AG09319 (cell line): ENCODE data around the gene ADORA2A.

Experiments
- DNase-seq: peaks from one replicate; pipeline ENCODE4 v3.0.0-alpha.2; 2010; ENCODE audit warnings: low read depth; ENCODE audit errors: extremely low read depth
- CTCF ChIP-seq: IDR thresholded peaks from 2 replicates; pipeline ENCODE4 v1.5.1; 2011; ENCODE audit warnings: low read depth, mild to moderate bottlenecking, inconsistent platforms, low read length, moderate library complexity

The ADORA2A gene

GRCh38 chr22:24467340-24467739 lies 39.9 kb downstream of the ADORA2A start:
- TF ChIP-seq CTCF = no peak
- DNase-seq = no peak

GRCh38 chr22:24471570-24471969 lies 44.2 kb downstream of the ADORA2A start:
- TF ChIP-seq CTCF = no peak
- no peak for DNase-seq

- no peak for DNase-seq
- TF ChIP-seq CTCF = no peak
Observed at GRCh38 chr22:24473284-24473683, 45.9 kb downstream of the ADORA2A start.

GRCh38 chr22:24474221-24474620 lies 46.8 kb downstream of the ADORA2A start:
- DNase-seq = peak; percentile 23
- no peak for TF ChIP-seq CTCF

- DNase-seq = no peak
- no peak for TF ChIP-seq CTCF
Observed at GRCh38 chr22:24474649-24475255, 47.4 kb downstream of the ADORA2A start.

- no peak for TF ChIP-seq CTCF
- DNase-seq = no peak
Observed at GRCh38 chr22:24481641-24482040, 54.2 kb downstream of the ADORA2A start.

GRCh38 chr22:24482575-24482974 lies 55.2 kb downstream of the ADORA2A start:
- peak; percentile 44 for DNase-seq
- no peak for TF ChIP-seq CTCF
